Thoracic aorta (tissue), 2 donors: ENCODE data around the gene ADGRB3. TPM values are rescaled to one million over a fixed set of nuclear protein-coding genes. Genes with fewer than 3 reads are reported as not detected.

Experiments used
- ATAC-seq: fragments of 150-250 bp; one replicate; pipeline ENCODE4 v1.8.0; 2017; ENCODE audit warnings: low read depth; ENCODE audit not compliant: insufficient number of reproducible peaks, low FRiP score
- DNase-seq: peaks from one replicate; pipeline ENCODE4 v3.0.0-alpha.2; 2020; ENCODE audit warnings: low spot score
- H3K27ac ChIP-seq, 2 donors: fragments of 200-600 bp; sonication (generic); 1 replicate in 1 of 2; 2 replicates in 1 of 2; pipeline ENCODE4 v1.5.1; 2016; ENCODE audit warnings: mild to moderate bottlenecking in 2 of 2, moderate library complexity in 2 of 2
- H3K27me3 ChIP-seq: fragments of 200-600 bp; sonication (generic); replicated peaks from 2 replicates; pipeline ENCODE4 v1.6.0; 2016; ENCODE audit warnings: mild to moderate bottlenecking; ENCODE audit not compliant: insufficient read depth
- H3K36me3 ChIP-seq: fragments of 200-600 bp; sonication (generic); one replicate; pipeline ENCODE4 v1.5.1; 2016
- H3K4me1 ChIP-seq, 2 donors: fragments of 200-600 bp; sonication (generic); 1 replicate in 1 of 2; 2 replicates in 1 of 2; pipeline versions ENCODE4 v1.5.1 to v1.6.0; 2016; ENCODE audit warnings: low read depth in 2 of 2, mild to moderate bottlenecking in 1 of 2; ENCODE audit not compliant: control insufficient read depth in 1 of 2
- H3K4me3 ChIP-seq: fragments of 200-600 bp; sonication (generic); 2 replicates; pipeline ENCODE4 v1.5.1; 2016; ENCODE audit warnings: mild to moderate bottlenecking
- H3K9me3 ChIP-seq: fragments of 200-600 bp; sonication (generic); 2 replicates; pipeline ENCODE4 v1.5.1; 2016
- total RNA-seq, 2 donors: library from RNA; depleted of rRNA; stranded (reverse); fragments of >200 nt; gene quantifications; one replicate each; pipeline versions ENCODE4 v1.1.0 to v1.2.3, GENCODE V29; 2016
- TF ChIP-seq, protein P1 (sequence below): fragments of 200-600 bp; sonication (generic); IDR thresholded peaks from one replicate; pipeline ENCODE4 v1.5.1; 2019; ENCODE audit warnings: antibody characterized with exemption

Gene ADGRB3
- total RNA-seq, 2 donors from 2014 or later, result 2.4 to 10.1 TPM

DNA sequence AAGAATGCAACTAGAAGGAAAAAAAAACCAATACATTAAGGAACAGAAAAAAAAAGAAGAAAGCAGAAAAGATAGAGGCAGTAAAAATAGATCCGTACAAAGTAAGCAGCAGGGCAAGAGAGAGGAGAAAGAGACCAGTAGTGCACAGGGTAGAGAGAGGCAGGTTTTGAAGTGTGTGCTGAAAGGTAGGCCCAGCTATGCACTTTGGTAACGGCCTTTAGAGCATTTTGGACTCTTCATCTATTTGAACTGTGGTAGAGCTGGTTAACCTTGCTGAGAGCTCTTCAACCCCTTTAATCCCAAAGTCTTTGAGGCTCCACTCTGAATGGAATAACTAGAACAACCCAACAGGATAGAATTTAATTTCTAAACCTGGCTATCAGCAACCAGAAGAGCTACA lies 45.2 kb downstream of the ADGRB3 start:
- ATAC-seq (no peak), DNase-seq (no peak)
- peaks cover 0 to 8% of the 10 kb centered on the region in 2 donors for H3K4me1 ChIP-seq
- no peak overlapping the region for H3K27ac ChIP-seq
- H3K4me3 ChIP-seq, result no peak overlapping the region
- no peaks in the 10 kb centered on the region for H3K9me3 ChIP-seq
- no peaks in the 10 kb centered on the region for H3K27me3 ChIP-seq
- H3K36me3 ChIP-seq, result no peaks in the 10 kb centered on the region
- TF ChIP-seq, protein P1, sequence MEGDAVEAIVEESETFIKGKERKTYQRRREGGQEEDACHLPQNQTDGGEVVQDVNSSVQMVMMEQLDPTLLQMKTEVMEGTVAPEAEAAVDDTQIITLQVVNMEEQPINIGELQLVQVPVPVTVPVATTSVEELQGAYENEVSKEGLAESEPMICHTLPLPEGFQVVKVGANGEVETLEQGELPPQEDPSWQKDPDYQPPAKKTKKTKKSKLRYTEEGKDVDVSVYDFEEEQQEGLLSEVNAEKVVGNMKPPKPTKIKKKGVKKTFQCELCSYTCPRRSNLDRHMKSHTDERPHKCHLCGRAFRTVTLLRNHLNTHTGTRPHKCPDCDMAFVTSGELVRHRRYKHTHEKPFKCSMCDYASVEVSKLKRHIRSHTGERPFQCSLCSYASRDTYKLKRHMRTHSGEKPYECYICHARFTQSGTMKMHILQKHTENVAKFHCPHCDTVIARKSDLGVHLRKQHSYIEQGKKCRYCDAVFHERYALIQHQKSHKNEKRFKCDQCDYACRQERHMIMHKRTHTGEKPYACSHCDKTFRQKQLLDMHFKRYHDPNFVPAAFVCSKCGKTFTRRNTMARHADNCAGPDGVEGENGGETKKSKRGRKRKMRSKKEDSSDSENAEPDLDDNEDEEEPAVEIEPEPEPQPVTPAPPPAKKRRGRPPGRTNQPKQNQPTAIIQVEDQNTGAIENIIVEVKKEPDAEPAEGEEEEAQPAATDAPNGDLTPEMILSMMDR, result no peak

DNA sequence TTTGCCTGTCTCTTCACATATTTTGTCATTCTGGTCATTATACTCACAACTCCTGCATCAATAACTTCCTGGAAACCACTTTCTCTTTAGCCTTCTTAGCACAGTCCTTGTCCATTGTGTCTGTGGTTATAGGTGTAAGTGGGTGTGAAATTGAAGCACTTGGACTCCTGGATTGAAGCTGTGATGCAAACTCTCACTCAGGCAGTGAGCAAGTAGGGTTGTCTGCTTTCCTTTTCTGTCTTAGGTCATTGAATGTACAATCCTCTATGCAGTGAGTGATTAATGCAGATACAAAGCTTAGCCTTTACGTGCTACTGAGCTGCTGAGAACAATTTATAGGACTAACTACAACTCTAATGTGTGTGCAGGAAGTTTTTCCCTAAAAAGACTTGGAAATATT lies 54.8 kb downstream of the ADGRB3 start:
- Histone ChIP-seq H3K27ac (no peak overlapping the region), H3K4me3 (no peak overlapping the region), H3K9me3 (no peaks in the 10 kb centered on the region), H3K4me1 (no peaks in the 10 kb centered on the region), H3K27me3 (no peaks in the 10 kb centered on the region), H3K36me3 (no peaks in the 10 kb centered on the region)
- DNase-seq (no peak), ATAC-seq (no peak)
- TF ChIP-seq, protein P1, result no peak

DNA sequence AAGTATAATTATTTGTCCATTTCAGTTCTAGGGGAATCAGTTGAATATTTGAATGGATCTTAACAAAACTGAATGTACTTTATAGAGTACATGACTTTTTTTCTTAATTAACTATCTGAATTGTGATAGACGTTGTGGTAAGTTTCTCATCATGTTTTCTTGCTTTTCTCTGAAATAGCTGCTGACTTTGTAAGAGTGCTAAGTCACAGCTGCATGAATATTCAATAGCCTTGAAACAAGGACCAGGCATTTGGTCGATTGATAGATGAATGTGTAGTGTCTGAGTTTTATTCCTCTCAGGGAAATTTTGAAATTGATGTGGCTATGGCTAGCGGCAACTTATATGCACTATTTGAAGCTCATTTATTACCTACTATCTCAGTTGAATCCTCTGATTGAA lies 56.0 kb downstream of the ADGRB3 start:
- H3K9me3 ChIP-seq, result no peaks in the 10 kb centered on the region
- TF ChIP-seq, protein P1, result no peak
- no peaks in the 10 kb centered on the region for H3K36me3 ChIP-seq
- no peaks in the 10 kb centered on the region for H3K27me3 ChIP-seq
- no peak overlapping the region for H3K27ac ChIP-seq
- ATAC-seq (no peak), DNase-seq (no peak)
- no peaks in the 10 kb centered on the region for H3K4me1 ChIP-seq
- H3K4me3 ChIP-seq, result no peak overlapping the region

DNA sequence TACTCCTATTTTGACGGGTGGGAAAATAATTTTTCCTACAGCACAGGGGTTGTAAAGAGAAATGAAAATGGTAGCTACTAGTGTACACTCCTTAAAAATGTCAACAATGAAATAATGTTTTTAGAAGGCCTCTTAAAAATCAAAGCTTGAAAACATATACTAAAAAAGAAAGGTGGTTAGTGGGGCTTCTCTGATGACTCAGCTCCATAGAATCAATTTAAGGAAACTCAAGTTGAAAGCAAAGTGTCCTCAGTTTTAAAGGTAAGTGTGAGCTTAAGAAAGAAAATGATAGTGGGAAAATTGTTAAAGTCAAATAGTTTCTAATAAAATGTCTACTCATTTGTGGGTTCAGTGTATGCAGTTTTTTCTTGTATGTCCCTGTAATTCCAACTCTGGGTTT lies 58.2 kb downstream of the ADGRB3 start:
- H3K4me1 ChIP-seq, result no peaks in the 10 kb centered on the region
- no peaks in the 10 kb centered on the region for H3K27me3 ChIP-seq
- no peaks in the 10 kb centered on the region for H3K36me3 ChIP-seq
- DNase-seq (no peak), ATAC-seq (no peak)
- TF ChIP-seq, protein P1, result no peak
- H3K4me3 ChIP-seq, result no peak overlapping the region
- no peaks in the 10 kb centered on the region for H3K9me3 ChIP-seq
- H3K27ac ChIP-seq, result no peak overlapping the region

DNA sequence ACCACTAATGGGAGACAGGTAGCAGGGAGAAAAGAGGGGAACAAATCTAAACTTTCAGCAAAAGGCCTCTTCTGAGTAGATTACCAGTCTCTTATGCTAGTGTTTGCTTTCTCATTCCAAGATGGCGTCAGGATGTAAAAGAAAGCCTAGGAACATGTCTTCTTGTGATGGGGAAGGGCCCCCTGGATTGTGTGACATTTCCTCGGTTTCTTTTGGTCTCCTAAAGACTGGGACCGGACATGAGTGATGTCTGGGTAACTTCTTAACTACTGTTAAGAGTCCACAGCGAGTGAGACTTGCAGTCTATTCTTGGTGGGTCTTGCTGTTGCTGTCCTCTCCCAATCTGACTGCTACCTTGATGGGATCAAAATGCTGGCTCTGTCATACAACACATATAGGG lies 60.3 kb downstream of the ADGRB3 start:
- H3K4me3 ChIP-seq, result no peak overlapping the region
- no peaks in the 10 kb centered on the region for H3K9me3 ChIP-seq
- TF ChIP-seq, protein P1, result no peak
- H3K27me3 ChIP-seq, result no peaks in the 10 kb centered on the region
- H3K27ac ChIP-seq, result no peak overlapping the region
- DNase-seq, result no peak
- H3K36me3 ChIP-seq, result no peaks in the 10 kb centered on the region
- no peaks in the 10 kb centered on the region for H3K4me1 ChIP-seq
- ATAC-seq, result no peak
